ENCODE results near the gene BRSK2.

DNA sequence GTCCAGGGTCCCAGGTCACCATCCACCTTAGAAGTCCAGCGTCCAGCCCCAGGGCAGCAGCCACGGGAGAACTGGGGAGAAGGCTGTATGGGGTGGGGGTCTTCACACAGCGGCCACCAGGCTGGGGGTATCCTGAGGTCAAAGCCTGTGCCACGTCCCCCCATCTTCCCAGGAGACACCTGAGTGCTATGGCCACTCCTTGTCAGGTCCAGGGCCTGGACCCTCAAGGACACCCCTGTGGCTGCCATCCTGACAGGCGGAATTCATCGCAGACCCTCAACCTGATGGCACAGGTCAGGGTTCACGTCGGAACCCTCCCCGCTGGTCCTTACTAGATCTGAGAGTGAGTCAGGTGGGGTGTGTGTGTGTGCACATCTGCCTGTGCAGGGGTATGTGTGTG lies 18.6 kb downstream of the BRSK2 start:
- TF ChIP-seq ZNF239 (tag by site-specific recombination; IDR thresholded peaks at IDR 0.05) (no peak), CTCF (tag by site-specific recombination; IDR thresholded peaks at IDR 0.05) (no peak), REPIN1 (tag by site-specific recombination; IDR thresholded peaks at IDR 0.05; ENCODE audit: low read depth) (no peak), ZBTB7A (tag by site-specific recombination; IDR thresholded peaks at IDR 0.05; ENCODE audit: low read depth) (no peak), ZNF501 (tag by site-specific recombination; IDR thresholded peaks at IDR 0.05) (no peak), ZNF121 (tag by site-specific recombination; IDR thresholded peaks at IDR 0.05) (no peak), ZSCAN16 (tag by site-specific recombination; IDR thresholded peaks at IDR 0.05) (no peak), ZNF324 (tag by site-specific recombination; IDR thresholded peaks at IDR 0.05) (no peak)
- TF ChIP-seq, protein P1, sequence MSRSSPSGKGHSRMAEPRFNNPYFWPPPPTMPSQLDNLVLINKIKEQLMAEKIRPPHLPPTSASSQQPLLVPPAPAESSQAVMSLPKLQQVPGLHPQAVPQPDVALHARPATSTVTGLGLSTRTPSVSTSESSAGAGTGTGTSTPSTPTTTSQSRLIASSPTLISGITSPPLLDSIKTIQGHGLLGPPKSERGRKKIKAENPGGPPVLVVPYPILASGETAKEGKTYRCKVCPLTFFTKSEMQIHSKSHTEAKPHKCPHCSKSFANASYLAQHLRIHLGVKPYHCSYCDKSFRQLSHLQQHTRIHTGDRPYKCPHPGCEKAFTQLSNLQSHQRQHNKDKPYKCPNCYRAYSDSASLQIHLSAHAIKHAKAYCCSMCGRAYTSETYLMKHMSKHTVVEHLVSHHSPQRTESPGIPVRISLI (tag by site-specific recombination; IDR thresholded peaks at IDR 0.05): no peak
- TF ChIP-seq, protein P2, sequence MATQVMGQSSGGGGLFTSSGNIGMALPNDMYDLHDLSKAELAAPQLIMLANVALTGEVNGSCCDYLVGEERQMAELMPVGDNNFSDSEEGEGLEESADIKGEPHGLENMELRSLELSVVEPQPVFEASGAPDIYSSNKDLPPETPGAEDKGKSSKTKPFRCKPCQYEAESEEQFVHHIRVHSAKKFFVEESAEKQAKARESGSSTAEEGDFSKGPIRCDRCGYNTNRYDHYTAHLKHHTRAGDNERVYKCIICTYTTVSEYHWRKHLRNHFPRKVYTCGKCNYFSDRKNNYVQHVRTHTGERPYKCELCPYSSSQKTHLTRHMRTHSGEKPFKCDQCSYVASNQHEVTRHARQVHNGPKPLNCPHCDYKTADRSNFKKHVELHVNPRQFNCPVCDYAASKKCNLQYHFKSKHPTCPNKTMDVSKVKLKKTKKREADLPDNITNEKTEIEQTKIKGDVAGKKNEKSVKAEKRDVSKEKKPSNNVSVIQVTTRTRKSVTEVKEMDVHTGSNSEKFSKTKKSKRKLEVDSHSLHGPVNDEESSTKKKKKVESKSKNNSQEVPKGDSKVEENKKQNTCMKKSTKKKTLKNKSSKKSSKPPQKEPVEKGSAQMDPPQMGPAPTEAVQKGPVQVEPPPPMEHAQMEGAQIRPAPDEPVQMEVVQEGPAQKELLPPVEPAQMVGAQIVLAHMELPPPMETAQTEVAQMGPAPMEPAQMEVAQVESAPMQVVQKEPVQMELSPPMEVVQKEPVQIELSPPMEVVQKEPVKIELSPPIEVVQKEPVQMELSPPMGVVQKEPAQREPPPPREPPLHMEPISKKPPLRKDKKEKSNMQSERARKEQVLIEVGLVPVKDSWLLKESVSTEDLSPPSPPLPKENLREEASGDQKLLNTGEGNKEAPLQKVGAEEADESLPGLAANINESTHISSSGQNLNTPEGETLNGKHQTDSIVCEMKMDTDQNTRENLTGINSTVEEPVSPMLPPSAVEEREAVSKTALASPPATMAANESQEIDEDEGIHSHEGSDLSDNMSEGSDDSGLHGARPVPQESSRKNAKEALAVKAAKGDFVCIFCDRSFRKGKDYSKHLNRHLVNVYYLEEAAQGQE (tag by site-specific recombination; IDR thresholded peaks at IDR 0.05): no peak

Data from HEK293 (cell line).